ENCODE results near the gene REXO4.

Gene REXO4

DNA sequence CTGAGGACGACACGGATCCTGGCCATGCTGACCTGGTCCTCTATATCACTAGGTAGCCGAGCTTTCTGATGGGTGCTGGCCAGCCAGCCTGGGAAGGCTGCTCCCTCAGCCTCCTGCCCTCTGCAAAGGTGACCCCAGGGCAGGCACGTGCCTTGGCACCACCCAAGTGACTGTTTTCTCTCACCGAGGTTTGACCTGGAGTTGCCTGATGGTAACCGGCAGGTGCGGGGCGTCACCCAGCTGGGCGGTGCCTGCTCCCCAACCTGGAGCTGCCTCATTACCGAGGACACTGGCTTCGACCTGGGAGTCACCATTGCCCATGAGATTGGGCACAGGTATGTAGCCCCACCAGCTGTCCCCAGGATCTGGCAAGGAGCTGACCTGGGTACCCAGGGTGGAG is 8.2 kb upstream of the REXO4 start:
- H3K4me3 ChIP-seq (ENCODE audit: low read depth, low read length), result no peak overlapping the region
- in situ Hi-C loops (cut with HindIII; ENCODE audit: low sequenced_read_pairs), result no loop called here
- no peak for TF ChIP-seq CTCF (IDR thresholded peaks at IDR 0.05; ENCODE audit: low read depth, low read length, missing control alignments)
- DNase-seq (ENCODE audit: low read depth), result no peak

DNA sequence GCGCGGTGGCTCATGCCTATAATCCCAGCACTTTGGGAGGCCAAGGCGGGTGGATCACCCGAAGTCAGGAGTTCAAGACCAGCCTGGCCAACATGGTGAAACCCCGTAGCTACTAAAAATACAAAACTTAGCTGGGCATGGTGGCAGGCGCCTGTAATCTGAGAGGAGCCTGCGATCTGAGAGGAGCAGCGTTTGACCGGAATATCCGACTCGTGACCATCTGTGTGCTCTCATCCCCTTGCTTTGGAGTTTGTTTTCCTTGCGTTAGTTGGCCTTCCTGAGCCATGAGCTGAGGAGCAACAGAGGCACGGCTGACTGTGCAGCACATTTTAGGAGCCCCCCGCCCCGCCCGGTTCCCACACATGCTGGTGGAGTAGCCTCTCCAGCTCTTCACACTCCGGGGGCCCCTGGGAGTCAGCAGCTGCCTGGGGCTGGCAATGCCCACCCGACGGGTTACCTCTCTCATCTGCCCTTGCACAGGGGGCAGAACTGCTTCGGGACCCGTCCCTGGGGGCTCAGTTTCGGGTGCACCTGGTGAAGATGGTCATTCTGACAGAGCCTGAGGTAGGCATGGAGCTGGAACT is 7.3 kb upstream of the REXO4 start:
- no peak for DNase-seq (ENCODE audit: low read depth)
- H3K4me3 ChIP-seq (ENCODE audit: low read depth, low read length), result no peak overlapping the region
- in situ Hi-C loops (cut with HindIII; ENCODE audit: low sequenced_read_pairs), result no loop called here
- no peak for TF ChIP-seq CTCF (IDR thresholded peaks at IDR 0.05; ENCODE audit: low read depth, low read length, missing control alignments)

- in situ Hi-C loops (cut with HindIII; ENCODE audit: low sequenced_read_pairs), result no loop called here
- TF ChIP-seq CTCF (IDR thresholded peaks at IDR 0.05; ENCODE audit: low read depth, low read length, missing control alignments), result no peak
- no peak for DNase-seq (ENCODE audit: low read depth)
- no peak overlapping the region for H3K4me3 ChIP-seq (ENCODE audit: low read depth, low read length)
Observed at GRCh38 chr9:133424187-133424586, 6.4 kb upstream of the REXO4 start.

DNA sequence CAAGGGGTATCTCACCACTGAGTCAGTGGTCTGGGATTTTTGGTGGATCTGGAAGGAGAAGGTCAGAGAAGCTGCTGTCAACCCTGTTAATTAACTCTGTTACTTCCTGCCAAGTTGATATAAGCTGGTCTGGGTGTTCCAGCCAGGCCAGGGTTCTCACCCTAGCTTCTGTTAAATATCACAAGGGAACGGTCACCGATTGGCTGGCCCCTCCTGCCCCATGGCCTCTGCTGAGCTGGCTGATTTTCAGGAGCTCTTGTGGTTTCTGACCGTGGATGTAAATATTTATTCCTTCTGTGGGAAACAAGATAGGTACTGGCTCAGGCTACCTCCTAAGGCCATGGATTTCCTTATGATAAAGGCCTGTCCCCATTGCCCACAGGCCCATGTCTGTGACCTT is 5.4 kb upstream of the REXO4 start:
- in situ Hi-C loops (cut with HindIII; ENCODE audit: low sequenced_read_pairs), result no loop called here
- no peak overlapping the region for H3K4me3 ChIP-seq (ENCODE audit: low read depth, low read length)
- no peak for DNase-seq (ENCODE audit: low read depth)
- TF ChIP-seq CTCF (IDR thresholded peaks at IDR 0.05; ENCODE audit: low read depth, low read length, missing control alignments), result no peak

DNA sequence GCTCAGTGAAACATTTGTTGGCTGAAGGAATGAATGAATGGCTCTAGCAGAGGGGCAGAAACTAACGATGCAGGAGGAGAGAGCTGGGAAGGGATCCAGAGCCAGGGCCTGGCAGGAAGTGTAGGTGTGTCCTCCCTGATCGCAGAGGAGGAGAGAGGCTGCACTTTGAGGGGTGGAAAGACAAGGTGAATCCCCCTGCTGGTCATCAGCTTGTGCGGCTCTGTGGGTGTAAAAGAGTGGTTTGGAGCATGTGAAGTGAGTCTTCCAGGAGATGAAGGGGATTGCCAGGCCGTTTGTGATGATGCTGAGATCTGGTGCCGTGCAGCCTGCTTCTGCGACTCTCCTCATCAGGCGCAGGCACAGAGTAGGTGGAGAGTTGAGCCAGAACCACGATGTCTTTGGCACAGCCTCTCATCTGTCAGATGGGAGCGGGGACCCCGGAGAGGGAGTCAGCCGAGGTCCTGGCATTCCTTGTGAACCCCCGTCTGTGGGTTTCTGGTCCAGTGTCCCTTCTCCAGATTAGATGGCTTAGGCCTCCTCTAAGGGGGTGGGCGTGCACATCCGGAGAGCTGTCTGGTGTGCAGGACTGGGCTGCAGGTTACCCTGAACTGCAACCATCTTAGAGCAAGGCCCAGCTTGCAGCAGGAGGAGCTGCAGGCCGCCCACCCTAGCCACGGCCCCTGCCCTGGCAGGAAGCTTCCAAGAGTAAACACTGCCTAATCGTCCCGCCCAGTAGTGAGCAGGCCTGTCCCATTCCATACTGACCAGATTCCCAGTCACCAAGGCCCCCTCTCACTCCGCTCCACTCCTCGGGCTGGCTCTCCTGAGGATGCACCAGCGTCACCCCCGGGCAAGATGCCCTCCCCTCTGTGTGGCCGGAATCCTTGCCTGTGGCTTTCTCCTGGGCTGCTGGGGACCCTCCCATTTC is 4.1 kb upstream of the REXO4 start, which contains the start of gene ADAMTS13:
Gene ADAMTS13 (plus strand): TSS at position 753 of the 928 bp plus-strand sequence. CDS start 77 bp downstream, at position 830.
- in situ Hi-C loops (cut with HindIII; ENCODE audit: low sequenced_read_pairs), result no loop called here
- no peak for DNase-seq (ENCODE audit: low read depth)
- TF ChIP-seq CTCF (IDR thresholded peaks at IDR 0.05; ENCODE audit: low read depth, low read length, missing control alignments), result peak; percentile 29
- no peak within 1 kb of the TSS for H3K4me3 ChIP-seq (ENCODE audit: low read depth, low read length)

DNA sequence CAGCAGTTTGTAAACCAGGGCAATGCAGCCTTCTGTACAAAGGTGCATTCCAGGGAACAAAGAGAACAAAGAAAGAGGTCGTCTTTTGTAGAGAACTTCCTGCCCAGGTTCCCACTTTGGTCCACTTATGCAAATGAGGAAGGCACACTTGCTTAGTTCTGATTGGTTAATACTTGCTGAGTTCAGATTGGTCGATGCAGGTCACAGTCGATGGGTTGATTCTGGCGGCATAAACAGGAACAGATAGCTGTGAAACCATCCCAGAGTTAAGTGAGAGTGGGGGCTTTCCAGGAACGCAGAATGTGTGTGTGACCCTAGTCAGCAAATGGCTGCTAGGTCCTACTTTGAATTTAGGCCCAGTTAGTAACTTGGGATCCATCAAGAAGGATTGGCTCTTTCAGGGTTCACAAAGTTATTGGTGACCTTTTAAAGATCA is 2.6 kb upstream of the REXO4 start:
- TF ChIP-seq CTCF (IDR thresholded peaks at IDR 0.05; ENCODE audit: low read depth, low read length, missing control alignments), result no peak
- DNase-seq (ENCODE audit: low read depth), result no peak
- no peak overlapping the region for H3K4me3 ChIP-seq (ENCODE audit: low read depth, low read length)
- in situ Hi-C loops (cut with HindIII; ENCODE audit: low sequenced_read_pairs), result no loop called here
